Psoas muscle (tissue), 8 donors: ENCODE measurements around the gene RWDD1. TPM values are rescaled to one million over a fixed set of nuclear protein-coding genes. Genes with fewer than 3 reads are reported as not detected.

Source experiments
- ATAC-seq, 4 donors: fragments of 200-7000 bp; cut with Tn5 transposase; one replicate each; pipeline ENCODE4 v1.9.1; 2020; ENCODE audit warnings: moderate library complexity in 3 of 4, mild to moderate bottlenecking in 2 of 4
- DNase-seq, 2 donors: peaks; one replicate each; pipeline ENCODE4 v3.0.0-alpha.2; 2020
- H3K27ac ChIP-seq: fragments of 200-600 bp; one replicate; pipeline ENCODE4 v1.8.0; 2022
- H3K27me3 ChIP-seq, 3 donors: fragments of 200-600 bp in 1 of 3; one replicate each; pipeline versions ENCODE4 v1.6.1 to v1.8.0; 2013 to 2022; ENCODE audit warnings: low read length in 2 of 3, mild to moderate bottlenecking in 2 of 3, moderate library complexity in 1 of 3; ENCODE audit not compliant: insufficient read depth in 3 of 3
- H3K36me3 ChIP-seq, 2 donors: fragments of 200-600 bp in 1 of 2; one replicate each; pipeline versions ENCODE4 v1.6.1 to v1.8.0; 2013 to 2022; ENCODE audit warnings: low read depth in 1 of 2, mild to moderate bottlenecking in 1 of 2, moderate library complexity in 1 of 2; ENCODE audit not compliant: insufficient read depth in 1 of 2
- H3K4me1 ChIP-seq: fragments of 200-600 bp; one replicate; pipeline ENCODE4 v1.8.0; 2022
- H3K4me3 ChIP-seq: fragments of 200-600 bp; one replicate; pipeline ENCODE4 v1.8.0; 2022; ENCODE audit warnings: mild to moderate bottlenecking
- H3K9me3 ChIP-seq: fragments of 200-600 bp; one replicate; pipeline ENCODE4 v1.8.0; 2022
- WGBS, 3 donors: extraction: QIAGEN DNeasy Blood & Tissue Kit; methylation state at CpG; one replicate each; pipeline versions ENCODE4 v1.1.6 to v1.1.7; 2013; 5-methylcytosine and 5-hydroxymethylcytosine counted together
- intact Hi-C, 2 donors: fragments of 100-400 bp; cut with DNase I; formaldehyde crosslinking; loops; one replicate each; pipeline versions ENCODE4 v1.11.0 to v1.14.2; 2022
- polyA plus RNA-seq, 3 donors: library from polyadenylated mRNA; stranded (reverse); fragments of 200-250 nt; gene quantifications; one replicate each; pipeline ENCODE4 v1.2.3, GENCODE V29; 2013
- total RNA-seq, 4 donors: library from RNA; stranded (reverse); fragmentation: NEBNext Ultra II Directional in 2 of 4; extraction: Animal tissue kit (Norgen Biotek cat#: 25700) in 2 of 4; gene quantifications; one replicate each; pipeline versions ENCODE4 v1.2.1 to v1.2.4, GENCODE V29; 2021 to 2023
- TF ChIP-seq, protein P1 (sequence below): fragments of 200-600 bp; IDR thresholded peaks from one replicate; pipeline ENCODE4 v1.8.0; 2022; ENCODE audit warnings: antibody characterized with exemption
- donor health status: healthy with polysubstance abuse.
- donor health status: DM: no; HTN: no; CAD: no; lungs with moderate emphysema.
- donor health status: Bipolar disorder and iron deficiency.
- donor health status: healthy.
- donor health status: DM: yes; HTN: yes; CAD: no.
- donor health status: DM: no; HTN: no; CAD: no.
- donor health status: DM: no; HTN: no; CAD: no.
- donor health status: DM: yes; HTN: yes; CAD: no.

Gene RWDD1
- total and polyA plus RNA-seq, 7 donors, result 49.5 to 153 (median 71.4) TPM

DNA sequence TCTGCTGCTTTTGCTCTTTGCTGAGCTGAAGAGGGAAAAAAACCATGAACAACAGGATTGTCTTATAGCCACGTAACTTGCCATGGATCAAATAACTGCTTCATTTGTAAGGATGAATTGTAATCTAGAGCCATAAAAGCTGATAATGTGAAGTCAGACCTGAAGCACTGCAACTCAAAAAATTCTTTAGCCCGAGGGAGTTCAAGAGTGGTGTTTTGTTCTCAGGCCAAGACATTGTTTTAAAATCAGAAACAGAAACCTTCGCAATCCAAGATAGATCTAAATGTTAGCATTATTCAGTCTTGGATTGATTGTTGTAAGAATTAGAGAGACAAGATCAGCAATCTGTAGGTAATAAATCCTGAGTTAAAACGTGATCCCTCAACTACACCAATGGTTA, 25.7 kb upstream of the RWDD1 start, which contains the start of gene TRAPPC3L:
Gene TRAPPC3L, minus strand, starts transcription at position 34 of the 400 bp plus-strand sequence. CDS start 170 bp downstream, outside the sequence.
- H3K27me3 ChIP-seq, result no peaks in the 10 kb centered on the region
- no peak for DNase-seq
- no peaks in the 10 kb centered on the region for H3K9me3 ChIP-seq
- no peaks in the 10 kb centered on the region for H3K4me1 ChIP-seq
- no peak within 1 kb of the TSS for H3K4me3 ChIP-seq
- no peak within 1 kb of the TSS for H3K27ac ChIP-seq
- no peak for ATAC-seq
- WGBS, 3 donors, result 42 to 54% (median 45%) methylated on average over 4 of the region's 4 CpGs
- TF ChIP-seq, protein P1, sequence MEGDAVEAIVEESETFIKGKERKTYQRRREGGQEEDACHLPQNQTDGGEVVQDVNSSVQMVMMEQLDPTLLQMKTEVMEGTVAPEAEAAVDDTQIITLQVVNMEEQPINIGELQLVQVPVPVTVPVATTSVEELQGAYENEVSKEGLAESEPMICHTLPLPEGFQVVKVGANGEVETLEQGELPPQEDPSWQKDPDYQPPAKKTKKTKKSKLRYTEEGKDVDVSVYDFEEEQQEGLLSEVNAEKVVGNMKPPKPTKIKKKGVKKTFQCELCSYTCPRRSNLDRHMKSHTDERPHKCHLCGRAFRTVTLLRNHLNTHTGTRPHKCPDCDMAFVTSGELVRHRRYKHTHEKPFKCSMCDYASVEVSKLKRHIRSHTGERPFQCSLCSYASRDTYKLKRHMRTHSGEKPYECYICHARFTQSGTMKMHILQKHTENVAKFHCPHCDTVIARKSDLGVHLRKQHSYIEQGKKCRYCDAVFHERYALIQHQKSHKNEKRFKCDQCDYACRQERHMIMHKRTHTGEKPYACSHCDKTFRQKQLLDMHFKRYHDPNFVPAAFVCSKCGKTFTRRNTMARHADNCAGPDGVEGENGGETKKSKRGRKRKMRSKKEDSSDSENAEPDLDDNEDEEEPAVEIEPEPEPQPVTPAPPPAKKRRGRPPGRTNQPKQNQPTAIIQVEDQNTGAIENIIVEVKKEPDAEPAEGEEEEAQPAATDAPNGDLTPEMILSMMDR, result no peak
- no peaks in the 10 kb centered on the region for H3K36me3 ChIP-seq
- intact Hi-C loops, result no loop called here

DNA sequence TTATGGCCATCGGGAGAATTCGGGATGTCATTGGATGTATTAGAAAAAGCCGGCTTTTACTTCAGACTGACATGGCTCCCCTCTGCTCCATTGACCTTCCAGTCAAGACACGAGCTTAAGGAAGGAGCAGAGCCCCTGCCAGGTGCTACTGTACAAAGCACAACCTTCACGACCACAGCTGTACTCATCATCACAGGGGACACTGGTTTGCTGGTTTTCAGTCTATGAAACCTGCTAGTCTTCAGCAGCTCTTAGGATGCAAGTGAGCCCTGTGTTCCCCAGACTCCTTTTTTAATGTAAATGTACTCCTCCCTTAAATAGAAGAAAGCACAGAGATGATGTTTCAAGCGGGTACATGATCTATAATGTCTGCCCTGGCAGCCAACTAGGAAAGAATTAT, 23.9 kb upstream of the RWDD1 start:
- Histone ChIP-seq H3K27ac (no peak overlapping the region), H3K27me3 (no peaks in the 10 kb centered on the region), H3K9me3 (no peaks in the 10 kb centered on the region), H3K4me1 (no peaks in the 10 kb centered on the region), H3K4me3 (no peak overlapping the region), H3K36me3 (no peaks in the 10 kb centered on the region)
- WGBS, 3 donors, result 81 to 88% (median 84%) methylated on average over 6 of the region's 6 CpGs
- TF ChIP-seq, protein P1, result no peak
- no peak for DNase-seq
- no peak for ATAC-seq
- intact Hi-C loops, result no loop called here

DNA sequence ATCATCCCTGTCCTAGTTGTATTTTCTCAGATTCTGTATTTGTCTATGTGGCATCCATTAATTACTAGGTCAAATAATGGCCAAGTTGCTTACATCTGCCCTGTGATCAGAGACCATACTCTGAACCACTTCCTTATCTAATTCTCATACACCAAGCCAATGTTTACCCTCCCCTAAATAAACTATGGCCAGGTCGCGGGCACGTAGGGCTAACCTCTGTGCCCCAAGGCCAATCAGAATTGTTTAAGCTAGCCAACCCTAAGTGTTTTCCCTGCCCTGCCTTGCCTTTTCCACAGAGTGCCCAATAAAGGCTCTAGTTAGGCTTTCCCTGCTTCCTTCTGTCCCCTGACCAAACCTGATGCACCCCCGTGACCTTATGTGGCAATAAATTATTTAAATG, 20.5 kb upstream of the RWDD1 start:
- Histone ChIP-seq H3K4me3 (no peak overlapping the region), H3K27me3 (peaks cover 0 to 1% (median 0%) of the 10 kb centered on the region in 3 donors), H3K27ac (no peak overlapping the region), H3K4me1 (no peaks in the 10 kb centered on the region), H3K9me3 (no peaks in the 10 kb centered on the region), H3K36me3 (no peaks in the 10 kb centered on the region)
- intact Hi-C loops, result no loop called here
- TF ChIP-seq, protein P1, result no peak
- DNase-seq (no peak), ATAC-seq (no peak)
- WGBS, 3 donors, result 27 to 42% (median 28%) methylated on average over 4 of the region's 4 CpGs

DNA sequence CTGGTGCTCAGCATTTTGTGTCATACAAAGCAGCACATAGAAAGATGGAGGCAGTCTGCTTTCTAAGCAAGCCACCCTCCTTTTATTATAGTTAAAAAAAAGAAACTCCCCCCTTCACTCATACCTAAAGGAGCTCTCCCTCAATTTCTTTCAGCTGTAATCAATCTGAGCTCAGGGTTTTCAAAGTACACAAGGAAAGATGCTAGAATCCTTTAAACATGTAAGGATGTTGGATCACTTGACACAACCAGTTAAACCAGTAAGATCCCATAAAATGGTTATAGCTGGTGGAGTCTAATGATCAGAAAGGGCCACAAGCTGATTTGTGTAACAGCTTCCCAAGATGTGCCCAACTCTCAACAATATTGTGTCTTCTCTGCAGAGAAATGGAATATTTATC, 17.9 kb upstream of the RWDD1 start, which contains the start of gene CALHM4:
Gene CALHM4, plus strand, starts transcription at position 301 of the 400 bp plus-strand sequence. Its CDS starts 43 bp downstream, at position 344.
- intact Hi-C loops, result no loop called here
- DNase-seq, result no peak
- H3K27me3 ChIP-seq, result peaks cover 0 to 3% (median 0%) of the 10 kb centered on the region in 3 donors
- H3K36me3 ChIP-seq, result no peaks in the 10 kb centered on the region
- TF ChIP-seq, protein P1, result no peak
- no peaks in the 10 kb centered on the region for H3K9me3 ChIP-seq
- H3K4me1 ChIP-seq, result peaks cover 6% of the 10 kb centered on the region
- no peak within 1 kb of the TSS for H3K4me3 ChIP-seq
- no peak for ATAC-seq
- H3K27ac ChIP-seq, result no peak within 1 kb of the TSS

DNA sequence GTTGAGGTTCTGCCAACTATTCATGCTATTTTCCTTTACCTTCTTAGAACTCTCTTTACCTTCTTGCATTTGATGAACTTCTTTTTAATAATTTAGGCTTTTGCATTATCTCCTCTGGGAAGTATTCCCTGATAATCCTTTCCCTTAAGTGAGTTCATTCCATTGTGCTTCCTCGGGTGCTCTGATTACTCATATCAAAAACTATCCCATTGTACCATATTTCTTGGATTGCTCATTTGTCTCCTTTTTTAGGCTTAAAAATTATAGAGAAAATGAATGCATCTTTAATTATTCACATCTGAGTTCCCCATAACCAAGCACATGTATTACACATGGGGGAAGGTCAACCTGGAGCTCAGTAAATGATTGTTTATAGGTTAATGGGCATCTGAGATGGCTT, 15.2 kb upstream of the RWDD1 start:
- Histone ChIP-seq H3K9me3 (no peaks in the 10 kb centered on the region), H3K4me1 (peaks cover 9% of the 10 kb centered on the region), H3K27ac (no peak overlapping the region), H3K4me3 (no peak overlapping the region), H3K36me3 (no peaks in the 10 kb centered on the region), H3K27me3 (peaks cover 0 to 3% (median 0%) of the 10 kb centered on the region in 3 donors)
- TF ChIP-seq, protein P1, result no peak
- intact Hi-C loops, result no loop called here
- ATAC-seq, result no peak
- no peak for DNase-seq
- 53 to 66% (median 62%) methylated on average over 1 of the region's 1 CpG for WGBS, 3 donors
